OCI-LY7 (cell line): ENCODE data around the gene RNF167. TPM values are rescaled to one million over a fixed set of nuclear protein-coding genes. Genes with fewer than 3 reads are reported as not detected.
A peak's percentile ranks its signal among the peaks of the same experiment; 100 is the strongest.

ENCODE experiments used
- BruUV-seq: library from RNA; stranded (reverse); fragments of 400-500 nt; replicated peaks from 2 replicates; lab custom pipeline; 2021; lab: Mats Ljungman, UMichigan
- CTCF ChIA-PET: fragments of 300-600 bp; sonication (Branson Sonifier 250); formaldehyde crosslinking; loops from one replicate; lab custom pipeline; 2022; ENCODE audit warnings: antibody characterized with exemption; ENCODE audit not compliant: unreplicated experiment; lab: Charles Lee
- POLR2A ChIA-PET: fragments of 300-600 bp; sonication (Branson Sonifier 250); formaldehyde crosslinking; loops from one replicate; lab custom pipeline; 2022; ENCODE audit warnings: antibody characterized with exemption; lab: Charles Lee
- DNase-seq: peaks from one replicate; pipeline ENCODE4 v3.0.0-alpha.2; 2015; ENCODE audit warnings: low spot score
- H2AFZ ChIP-seq: fragments of 200-600 bp; sonication (generic), shearing (Covaris generic); 2 replicates; pipeline ENCODE4 v1.6.1; 2014; ENCODE audit warnings: mild to moderate bottlenecking, antibody characterized with exemption, low read length, moderate library complexity
- H3K27ac ChIP-seq: fragments of 200-600 bp; sonication (generic); 2 replicates; pipeline ENCODE4 v1.5.1; 2014; ENCODE audit warnings: mixed run types, low read depth, mild to moderate bottlenecking, moderate library complexity, low read length, inconsistent platforms; ENCODE audit not compliant: poor library complexity, severe bottlenecking
- H3K36me3 ChIP-seq: fragments of 200-600 bp; sonication (generic); 2 replicates; pipeline ENCODE4 v1.6.1; 2014; ENCODE audit warnings: mild to moderate bottlenecking, antibody characterized with exemption, low read length, moderate library complexity, mixed read lengths; ENCODE audit not compliant: insufficient read depth
- H3K4me1 ChIP-seq: fragments of 200-600 bp; sonication (generic); 2 replicates; pipeline ENCODE4 v1.5.1; 2014; ENCODE audit warnings: mild to moderate bottlenecking, low read length; ENCODE audit not compliant: insufficient read depth, poor library complexity, severe bottlenecking
- H3K4me2 ChIP-seq: fragments of 200-600 bp; sonication (generic); 2 replicates; pipeline ENCODE4 v1.6.1; 2014; ENCODE audit warnings: mild to moderate bottlenecking, low read length
- H3K4me3 ChIP-seq: fragments of 200-600 bp; sonication (generic); 2 replicates; pipeline ENCODE4 v1.5.1; 2014; ENCODE audit warnings: mild to moderate bottlenecking, low read depth, low read length; ENCODE audit not compliant: poor library complexity, severe bottlenecking
- H3K79me2 ChIP-seq: fragments of 200-600 bp; sonication (generic); 2 replicates; pipeline ENCODE4 v1.6.1; 2016; ENCODE audit warnings: low read depth, mild to moderate bottlenecking, low read length, moderate library complexity, mixed read lengths; ENCODE audit not compliant: insufficient read depth
- H3K9me2 ChIP-seq: fragments of 200-600 bp; sonication (generic); 2 replicates; pipeline ENCODE4 v1.6.1; 2016; ENCODE audit warnings: mild to moderate bottlenecking, low read length, mixed read lengths; ENCODE audit not compliant: insufficient read depth
- H3K9me3 ChIP-seq: fragments of 200-600 bp; sonication (generic); 2 replicates; pipeline ENCODE4 v1.6.1; 2014; ENCODE audit warnings: mild to moderate bottlenecking, mixed run types, low read length, mixed read lengths
- H4K20me1 ChIP-seq: fragments of 200-600 bp; sonication (generic); 2 replicates; pipeline ENCODE4 v1.6.1; 2014; ENCODE audit warnings: mild to moderate bottlenecking, antibody characterized with exemption, low read length, moderate library complexity, mixed read lengths; ENCODE audit not compliant: insufficient read depth
- EZH2phosphoT487 ChIP-seq: fragments of 200-600 bp; sonication (generic); IDR thresholded peaks from 2 replicates; pipeline ENCODE4 v1.6.1; 2018; ENCODE audit warnings: low read depth, borderline replicate concordance, mild to moderate bottlenecking, mixed run types, antibody characterized with exemption, low read length, moderate library complexity, mixed read lengths
- intact Hi-C: fragments of 100-400 bp; cut with micrococcal nuclease; formaldehyde crosslinking; loops from one replicate; pipeline ENCODE4 v1.10.0; 2022; ENCODE audit not compliant: unreplicated experiment
- total RNA-seq, 2 experiments: library from RNA; depleted of rRNA in 1 of 2; stranded (reverse); fragments of >200 nt in 1 of 2; shearing (Covaris generic) in 1 of 2; gene quantifications; 2 replicates each; pipeline ENCODE4 v1.2.3, GENCODE V29; 2014 to 2022
- TF ChIP-seq, protein P1 (sequence below): fragments of 200-600 bp; sonication (generic); conservative IDR thresholded peaks from 2 replicates; pipeline ENCODE4 v1.5.1; 2014; ENCODE audit warnings: mild to moderate bottlenecking, antibody characterized with exemption, low read length, moderate library complexity, mixed read lengths

The RNF167 gene
- total RNA-seq, 2 experiments from 2014 or later: 46.5 to 124 TPM

- TF ChIP-seq, protein P1, sequence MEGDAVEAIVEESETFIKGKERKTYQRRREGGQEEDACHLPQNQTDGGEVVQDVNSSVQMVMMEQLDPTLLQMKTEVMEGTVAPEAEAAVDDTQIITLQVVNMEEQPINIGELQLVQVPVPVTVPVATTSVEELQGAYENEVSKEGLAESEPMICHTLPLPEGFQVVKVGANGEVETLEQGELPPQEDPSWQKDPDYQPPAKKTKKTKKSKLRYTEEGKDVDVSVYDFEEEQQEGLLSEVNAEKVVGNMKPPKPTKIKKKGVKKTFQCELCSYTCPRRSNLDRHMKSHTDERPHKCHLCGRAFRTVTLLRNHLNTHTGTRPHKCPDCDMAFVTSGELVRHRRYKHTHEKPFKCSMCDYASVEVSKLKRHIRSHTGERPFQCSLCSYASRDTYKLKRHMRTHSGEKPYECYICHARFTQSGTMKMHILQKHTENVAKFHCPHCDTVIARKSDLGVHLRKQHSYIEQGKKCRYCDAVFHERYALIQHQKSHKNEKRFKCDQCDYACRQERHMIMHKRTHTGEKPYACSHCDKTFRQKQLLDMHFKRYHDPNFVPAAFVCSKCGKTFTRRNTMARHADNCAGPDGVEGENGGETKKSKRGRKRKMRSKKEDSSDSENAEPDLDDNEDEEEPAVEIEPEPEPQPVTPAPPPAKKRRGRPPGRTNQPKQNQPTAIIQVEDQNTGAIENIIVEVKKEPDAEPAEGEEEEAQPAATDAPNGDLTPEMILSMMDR: no peak
- H3K4me3 ChIP-seq: peak overlapping the region; percentile 93
- ChIA-PET CTCF (no interaction called here), POLR2A (interaction anchor here (0.5 to 3.3 kb wide), 5 partner anchors 16 to 109 kb away, joined by 3 to 10 read pairs (median 5); partner anchors contain the start of gene SPAG7)
- H3K4me2 ChIP-seq: peak overlapping the region; percentile 99
- intact Hi-C loops: loop anchor here (2.0 to 5.0 kb wide), 3 partner anchors 32 to 79 kb away; no protein-coding TSS in a partner anchor
- H3K79me2 ChIP-seq: peaks cover 3% of the 10 kb centered on the region; the same call in 1 of the 2 replicates
- H3K9me2 ChIP-seq: no peaks in the 10 kb centered on the region
- H3K27ac ChIP-seq: peak overlapping the region; percentile 48
- no peaks in the 10 kb centered on the region for H3K9me3 ChIP-seq
- no peak for DNase-seq
- BruUV-seq: no TSS peak
- peaks cover 19% of the 10 kb centered on the region; the same call in 1 of the 2 replicates for H3K36me3 ChIP-seq
- H2AFZ ChIP-seq: peak overlapping the region; percentile 83; the same call in 1 of the 2 replicates
- peaks cover 33% of the 10 kb centered on the region for H3K4me1 ChIP-seq
- H4K20me1 ChIP-seq: no peaks in the 10 kb centered on the region
Measured at GRCh38 chr17:4986403-4986802, 46.3 kb downstream of the RNF167 start.

GRCh38 chr17:4986951-4987766, 47.1 kb downstream of the RNF167 start, which contains the start of gene CAMTA2:
TSS of gene CAMTA2 (minus strand) at chr17:4987675. CDS start at chr17:4986222, 1,453 bp downstream.
- intact Hi-C loops: loop anchor here (2.0 to 5.0 kb wide), 3 partner anchors 32 to 80 kb away; no protein-coding TSS in a partner anchor
- peak; percentile 85 for DNase-seq
- peak within 1 kb of the TSS; percentile 83 for H2AFZ ChIP-seq
- H3K9me3 ChIP-seq: no peaks in the 10 kb centered on the region
- CTCF ChIA-PET: no interaction called here
- peak within 1 kb of the TSS; percentile 48 for H3K27ac ChIP-seq
- peaks cover 12% of the 10 kb centered on the region; the same call in 1 of the 2 replicates for H3K36me3 ChIP-seq
- H4K20me1 ChIP-seq: no peaks in the 10 kb centered on the region
- no peaks in the 10 kb centered on the region for H3K9me2 ChIP-seq
- H3K4me2 ChIP-seq: peak within 1 kb of the TSS; percentile 99
- peak within 1 kb of the TSS; percentile 93 for H3K4me3 ChIP-seq
- POLR2A ChIA-PET: interaction anchor here (0.5 to 3.3 kb wide), 4 partner anchors 19 to 109 kb away, joined by 3 to 10 read pairs (median 5); partner anchors contain the start of gene SPAG7
- TF ChIP-seq EZH2phosphoT487: no peak
- TF ChIP-seq, protein P1: peak; percentile 89
- H3K4me1 ChIP-seq: peaks cover 27% of the 10 kb centered on the region
- H3K79me2 ChIP-seq: peaks cover 3% of the 10 kb centered on the region; the same call in 1 of the 2 replicates
- TSS peak; percentile 56 for BruUV-seq
